ENCODE data around the gene POLG2. TPM values are rescaled to one million over a fixed set of nuclear protein-coding genes. Genes with fewer than 3 reads are reported as not detected.
A peak's percentile ranks its signal among the peaks of the same experiment; 100 is the strongest.

POLG2 gene
- total and polyA plus RNA-seq, 9 of the 15 experiments (the other 6 are each of a cell fraction or from before 2014, with no cell fraction given): 13.4 to 44.8 (median 37.0) TPM

DNA sequence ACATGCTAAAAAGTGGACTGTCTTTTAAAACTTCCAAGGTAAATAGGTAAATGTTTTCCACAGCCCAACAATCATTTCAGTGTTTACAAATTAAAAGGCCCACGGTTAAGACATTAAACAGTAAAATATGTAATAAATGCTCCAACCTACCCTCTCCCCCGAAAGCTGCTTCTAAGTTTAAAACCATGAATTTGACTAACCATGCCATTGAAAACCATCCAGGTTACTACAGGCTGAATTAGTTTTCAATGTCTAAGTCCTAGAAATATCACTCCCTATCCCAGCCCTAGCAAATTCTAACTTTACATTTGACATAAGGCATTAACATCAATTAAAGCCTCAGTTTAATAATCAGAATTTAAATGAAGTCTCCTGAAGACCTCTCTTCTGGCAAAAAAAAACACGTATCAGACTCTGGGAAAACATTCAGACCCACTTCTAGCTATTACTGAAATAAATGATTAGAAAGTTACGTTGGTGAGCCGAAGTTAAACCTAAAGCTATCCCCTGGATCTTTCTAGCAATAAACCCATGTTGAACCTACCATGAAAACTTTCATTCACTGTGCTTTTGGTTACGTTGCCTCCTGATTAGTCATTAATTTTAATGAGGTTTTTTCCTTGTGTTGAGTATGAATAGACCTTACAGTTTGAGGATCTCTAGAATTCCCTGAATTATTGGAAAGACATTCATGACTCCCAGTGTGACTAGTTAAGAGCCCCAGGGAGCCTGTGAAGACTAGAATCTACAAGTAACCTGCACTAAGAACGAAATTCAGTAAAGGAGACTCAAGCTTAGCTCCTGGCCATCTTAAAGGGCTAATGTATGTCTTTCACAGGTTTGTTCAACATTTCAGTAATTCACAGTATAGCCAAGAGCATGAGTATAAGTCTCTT, 1.7 kb upstream of the POLG2 start:
- no peak overlapping the region for H3K4me3 ChIP-seq
- peaks cover 73% of the 10 kb centered on the region for H3K36me3 ChIP-seq (ENCODE audit: control insufficient read depth, insufficient read depth, low read length)
- peak overlapping the region; percentile 2; the same call in 1 of the 2 replicates for H3K4me2 ChIP-seq (ENCODE audit: insufficient read depth, low read length)
- no peak for DNase-seq (ENCODE audit: extremely low read depth in 1 of 4, low spot score in 3 of 4)
- POLR2A ChIA-PET: interaction anchor here (0.9 to 6.8 kb wide), 21 partner anchors 7 to 210 kb away, joined by 3 to 114 read pairs (median 4); partner anchors contain the start of genes CEP95, DDX5 and MILR1
- no peaks in the 10 kb centered on the region for H3K27me3 ChIP-seq (ENCODE audit: control insufficient read depth in 2 of 2, insufficient read depth in 2 of 2, low read length in 2 of 2)
- H4K20me1 ChIP-seq (replicated peaks; ENCODE audit: control insufficient read depth, insufficient read depth, low read length): peaks cover 8% of the 10 kb centered on the region; the same call in 1 of the 2 replicates
- BruUV-seq (replicated peaks): no TSS peak
- intact Hi-C loops (cut with micrococcal nuclease): no loop called here
- H3K9me1 ChIP-seq (ENCODE audit: control insufficient read depth, insufficient read depth, low read length): no peaks in the 10 kb centered on the region
- H3K9ac ChIP-seq (ENCODE audit: insufficient read depth in 1 of 2, low read depth in 2 of 2, low read length in 2 of 2): peak overlapping the region in 1 of 2 experiments; percentile 88; a peak in 2 of 4 replicates
- peak; percentile 5 for ATAC-seq
- H3K4me1 ChIP-seq (replicated peaks in 1 of 2; ENCODE audit: control insufficient read depth in 2 of 2, insufficient read depth in 2 of 2, low read length in 2 of 2): peaks cover 4 to 10% of the 10 kb centered on the region in 2 experiments; a peak in 3 of 5 replicates
- CTCF ChIA-PET (ENCODE audit: low intra/inter-chr PET ratio): interaction anchor here (1.2 to 2.3 kb wide), 2 partner anchors 150 to 192 kb away, joined by 4 to 8 read pairs; no protein-coding TSS in a partner anchor
- H3K27ac ChIP-seq (ENCODE audit: extremely low read depth, low read depth, low read length): peak overlapping the region; percentile 90; the same call in 2 of the 3 replicates
- no peak for FAIRE-seq
- H3K9me3 ChIP-seq (replicated peaks; ENCODE audit: control insufficient read depth, insufficient read depth, low read depth, low read length): no peaks in the 10 kb centered on the region
- H2AFZ ChIP-seq (ENCODE audit: low read depth, low read length): no peak overlapping the region
- WGBS (ENCODE audit: insufficient coverage, low coverage, missing lambda C conversion rate): 62% methylated on average over 7 of the region's 7 CpGs
- peaks cover 70% of the 10 kb centered on the region for H3K79me2 ChIP-seq (ENCODE audit: control insufficient read depth, insufficient read depth, low read length)
- in situ Hi-C loops (cut with MboI): no loop called here
- TF ChIP-seq IFI16 (CRISPR knock-in tag; IDR thresholded peaks at IDR 0.05) (no peak), SIRT6 (IDR thresholded peaks at IDR 0.05; ENCODE audit: low read depth, low read length) (no peak), ZNF76 (CRISPR knock-in tag; IDR thresholded peaks at IDR 0.05; ENCODE audit: borderline replicate concordance) (no peak), EP400 (IDR thresholded peaks at IDR 0.05) (no peak), MEIS2 (IDR thresholded peaks at IDR 0.05; ENCODE audit: partially characterized antibody) (no peak), JUNB (CRISPR knock-in tag; conservative IDR thresholded peaks at IDR 0.05) (no peak), BRF1 (IDR thresholded peaks at IDR 0.05; ENCODE audit: borderline replicate concordance, extremely low read depth, insufficient read length) (no peak), FOXJ3 (CRISPR knock-in tag; IDR thresholded peaks at IDR 0.05) (no peak), ZNF324 (CRISPR knock-in tag; IDR thresholded peaks at IDR 0.05) (no peak), FOXK1 (CRISPR knock-in tag; IDR thresholded peaks at IDR 0.05; ENCODE audit: borderline replicate concordance) (no peak), ZNF695 (CRISPR knock-in tag; IDR thresholded peaks at IDR 0.05) (no peak), NR2C2 (CRISPR knock-in tag; IDR thresholded peaks at IDR 0.05) (no peak), NR2C2 (tag; IDR thresholded peaks at IDR 0.05) (no peak), CC2D1A (IDR thresholded peaks at IDR 0.05) (no peak), POLR2A (conservative IDR thresholded peaks at IDR 0.05) (peak; percentile 76)
